Right kidney (tissue), 1 donor: ENCODE results near the gene MBP.

Experiments
- DNase-seq: peaks from one replicate; pipeline ENCODE4 v3.0.0-alpha.2; 2016

Gene MBP

DNA sequence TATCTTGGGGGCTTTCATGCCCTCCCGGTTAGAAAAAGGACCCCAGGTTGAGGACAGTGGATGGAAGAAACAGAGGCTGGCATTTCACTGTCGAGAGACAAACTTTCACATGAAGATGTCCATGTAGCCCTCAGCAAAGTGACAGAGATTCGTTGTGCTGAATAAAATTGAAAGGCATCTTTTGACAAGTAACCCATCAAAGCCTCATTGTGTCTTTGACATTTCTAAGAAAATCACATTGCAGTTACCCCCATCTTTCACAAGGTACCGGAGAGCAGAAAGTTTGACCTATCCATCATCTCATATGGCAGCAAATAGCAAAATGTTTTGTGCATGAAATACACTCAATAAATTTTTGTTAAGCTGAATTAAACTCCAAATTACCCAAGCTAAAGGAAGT lies 2.0 kb upstream of the MBP start:
- DNase-seq: no peak

DNA sequence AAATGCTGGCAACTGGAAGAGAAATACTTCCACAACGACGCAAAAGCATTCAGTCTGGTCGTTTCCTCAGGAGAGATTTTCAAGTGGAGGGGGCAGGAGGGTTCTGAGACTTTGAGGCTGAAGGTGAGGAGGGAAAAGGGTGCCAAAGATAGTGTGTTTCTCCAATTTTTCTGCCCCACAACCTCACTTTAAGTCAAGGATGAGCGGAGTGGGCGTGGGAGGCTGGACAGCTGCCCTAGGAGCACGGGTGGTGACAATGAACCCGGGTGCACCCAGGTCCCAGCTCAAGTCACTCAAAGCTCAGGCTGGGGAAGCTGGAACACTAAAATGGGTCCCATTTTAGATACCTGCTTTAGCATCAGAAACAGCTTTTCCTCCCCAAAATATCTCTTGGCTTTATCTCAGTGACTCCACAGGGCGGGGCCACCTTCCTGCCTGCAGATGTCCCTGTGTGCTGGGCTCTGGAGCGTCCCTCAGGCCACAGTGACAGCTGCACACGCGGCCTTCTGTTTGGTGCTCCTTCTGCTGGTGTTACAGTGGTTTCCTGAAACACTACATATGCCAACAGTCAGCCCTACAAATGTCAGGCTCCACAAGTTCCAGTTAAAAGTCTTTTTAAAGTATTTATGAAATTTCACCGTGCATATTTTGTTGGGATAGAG lies 1.4 kb upstream of the MBP start:
- no peak for DNase-seq

DNA sequence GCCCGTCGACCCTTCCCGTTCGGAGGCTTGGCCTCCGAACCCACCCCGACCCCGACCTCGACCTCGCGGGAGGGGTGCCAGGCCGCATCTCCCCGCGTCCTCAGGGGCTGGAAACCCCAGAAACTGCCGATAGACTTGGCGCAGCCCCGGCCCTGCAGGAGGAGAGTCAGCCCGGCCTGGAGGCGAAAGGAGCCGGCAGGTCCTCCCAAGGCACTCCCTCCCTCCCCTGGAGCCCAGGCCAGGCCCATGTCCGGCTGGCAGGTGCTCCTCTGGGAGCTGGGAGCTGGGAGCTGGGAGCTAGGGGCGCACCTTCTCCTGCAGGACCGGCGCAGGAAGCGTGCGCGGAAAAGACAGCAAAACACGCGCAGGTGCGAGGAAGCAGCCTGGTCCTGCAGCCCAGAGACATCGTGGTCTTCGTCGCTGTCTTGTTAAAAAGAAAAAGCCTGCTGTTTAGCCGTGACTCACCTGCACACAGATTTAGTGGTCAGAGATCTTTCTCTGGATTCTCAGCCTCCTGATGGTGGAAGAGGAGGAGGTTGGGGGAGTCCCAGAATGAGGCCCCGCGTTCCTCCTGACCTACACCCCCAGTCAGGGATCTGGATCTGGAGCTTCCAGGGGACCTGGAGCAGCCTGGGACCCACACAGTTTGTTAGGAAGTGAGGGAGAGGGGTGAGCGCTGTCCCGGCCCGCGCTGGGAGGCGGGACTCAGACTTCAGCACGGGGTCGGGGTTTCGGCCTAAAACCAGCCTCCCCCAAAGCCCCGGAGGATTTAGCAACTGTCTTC lies 660 bp upstream of the MBP start:
- DNase-seq: peak; percentile 69

GRCh38 chr18:77131652-77132368 lies 773 bp downstream of the MBP start:
- peak; percentile 73 for DNase-seq

DNA sequence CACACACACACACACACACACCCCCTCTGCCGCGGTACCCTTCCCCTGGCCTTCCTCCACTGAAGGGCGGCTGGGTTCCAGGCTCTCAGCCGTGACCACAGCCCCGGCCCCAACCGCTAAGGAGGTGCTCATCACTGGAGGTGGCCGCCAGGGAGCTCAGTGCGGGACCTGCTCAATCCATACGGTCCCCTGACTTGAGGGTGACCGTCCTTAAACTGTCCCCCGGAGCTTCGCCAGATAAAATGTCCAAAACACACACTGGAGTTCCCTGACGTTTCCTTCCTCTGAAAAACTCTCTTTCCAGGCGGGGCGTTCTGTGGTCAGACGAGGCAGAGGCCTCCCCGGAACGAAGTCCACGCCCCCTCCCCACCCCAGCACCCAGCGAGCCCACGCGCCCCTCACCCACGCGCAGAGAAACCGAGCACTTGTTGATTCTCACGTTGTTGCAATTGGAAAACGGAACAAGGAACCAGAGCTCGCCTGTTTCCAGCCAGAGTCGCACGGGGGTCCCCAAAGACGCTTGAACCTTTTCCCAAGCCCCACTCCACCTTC lies 1.4 kb downstream of the MBP start:
- no peak for DNase-seq

DNA sequence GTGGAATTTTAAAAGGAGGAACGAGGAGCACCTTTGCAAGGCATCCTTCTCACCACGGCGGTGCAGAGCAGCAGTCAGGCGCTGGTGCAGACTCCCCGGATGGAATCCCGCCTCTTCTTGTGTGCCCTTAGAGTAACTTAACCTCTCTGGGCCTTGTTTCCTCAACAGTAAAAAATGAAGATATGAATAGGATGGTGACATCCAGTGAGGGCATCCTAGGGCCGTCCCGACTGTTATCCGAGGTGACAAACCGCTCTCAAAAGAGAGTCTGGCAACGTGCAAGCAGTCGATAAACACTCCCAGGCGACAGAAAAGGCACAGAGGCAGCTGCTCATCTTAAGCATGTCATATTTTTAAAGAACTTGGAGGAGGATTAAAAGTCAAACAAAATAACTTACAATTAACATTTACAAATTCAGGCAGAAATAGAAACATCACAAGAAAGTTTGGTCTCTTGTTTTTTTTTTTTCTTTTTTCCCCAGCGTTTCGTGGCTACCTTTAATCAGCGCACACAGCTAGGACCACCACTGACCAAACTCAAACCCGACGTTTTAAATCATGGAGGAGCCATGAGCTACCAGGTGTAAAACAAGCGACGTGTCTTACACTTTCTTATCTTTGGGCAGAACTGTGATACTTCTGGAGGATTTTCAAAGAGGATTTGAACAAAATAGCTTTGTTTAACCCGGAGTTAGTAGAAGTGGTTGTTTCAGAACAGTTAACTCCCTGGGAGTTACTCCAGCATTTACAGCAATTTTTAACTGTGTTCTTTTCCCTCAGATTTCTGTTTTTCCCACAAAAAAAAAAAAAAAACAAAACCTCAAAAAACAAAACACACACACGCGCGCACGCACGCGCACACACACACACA lies 2.1 kb downstream of the MBP start:
- DNase-seq: no peak

- no peak for DNase-seq
Observed at GRCh38 chr18:77129150-77129551, 3.4 kb downstream of the MBP start.

DNA sequence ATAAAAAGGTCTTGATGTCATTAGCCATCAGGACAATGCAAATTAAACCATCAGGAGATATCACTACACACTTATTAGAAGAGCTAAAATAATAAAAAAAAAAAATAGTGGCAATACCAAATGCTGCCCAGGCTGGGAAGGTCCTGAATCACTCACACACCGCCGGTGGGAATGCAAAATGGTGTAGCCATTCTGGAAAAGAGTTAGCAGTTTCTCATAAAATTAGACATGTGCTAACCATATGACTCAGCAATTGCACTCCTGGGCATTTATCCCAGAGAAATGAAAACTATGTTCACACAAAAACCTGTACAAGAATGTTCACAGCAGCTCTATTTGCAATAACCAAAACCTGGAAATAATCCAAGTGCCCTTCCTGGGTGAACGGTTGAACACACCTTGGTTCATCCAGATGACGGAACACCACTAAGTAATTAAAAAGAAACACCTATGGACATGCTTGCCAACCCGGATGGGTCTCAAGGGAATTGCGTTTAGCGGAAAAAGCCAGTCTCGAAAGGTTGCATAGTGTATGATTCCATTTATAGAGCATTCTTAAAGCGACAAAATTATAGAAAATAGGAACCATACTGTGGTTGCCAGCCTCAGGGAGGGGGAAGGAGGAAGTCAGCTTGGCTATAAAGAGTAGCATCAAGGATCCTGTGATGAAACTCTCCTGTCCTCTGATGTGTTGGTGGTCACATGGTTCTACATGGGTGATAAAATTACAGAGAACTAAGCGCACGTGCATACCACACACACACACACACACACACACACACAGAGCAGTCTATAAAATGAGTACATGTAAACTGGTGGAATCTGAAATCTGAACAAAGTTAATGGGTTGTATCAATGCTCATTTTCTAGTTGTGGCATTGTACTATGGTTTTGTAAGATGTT lies 4.6 kb downstream of the MBP start:
- DNase-seq: no peak

DNA sequence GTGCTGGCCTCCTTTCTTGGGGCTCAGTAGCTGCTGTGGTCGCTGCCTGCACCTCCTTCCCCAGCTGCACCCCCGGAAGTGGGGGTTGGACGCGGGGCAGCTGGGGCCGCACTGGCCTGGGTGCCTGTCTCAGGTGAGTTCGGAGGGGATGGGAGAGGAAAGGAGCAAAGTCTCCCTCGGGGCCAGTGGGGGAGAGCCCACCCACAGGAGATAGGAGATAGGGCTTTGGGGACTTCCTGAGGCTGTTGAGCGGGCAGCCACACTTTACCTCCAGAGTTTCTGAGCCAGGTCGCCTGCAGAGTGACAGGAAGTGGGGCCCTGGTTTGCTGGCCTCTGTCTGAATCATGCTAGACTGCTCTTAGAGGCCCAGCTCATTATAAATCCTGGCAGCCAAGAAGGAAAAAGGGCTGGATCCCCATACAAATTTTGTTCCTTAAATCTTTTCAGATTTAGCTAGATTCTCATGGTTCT lies 8.1 kb downstream of the MBP start:
- DNase-seq: no peak

DNA sequence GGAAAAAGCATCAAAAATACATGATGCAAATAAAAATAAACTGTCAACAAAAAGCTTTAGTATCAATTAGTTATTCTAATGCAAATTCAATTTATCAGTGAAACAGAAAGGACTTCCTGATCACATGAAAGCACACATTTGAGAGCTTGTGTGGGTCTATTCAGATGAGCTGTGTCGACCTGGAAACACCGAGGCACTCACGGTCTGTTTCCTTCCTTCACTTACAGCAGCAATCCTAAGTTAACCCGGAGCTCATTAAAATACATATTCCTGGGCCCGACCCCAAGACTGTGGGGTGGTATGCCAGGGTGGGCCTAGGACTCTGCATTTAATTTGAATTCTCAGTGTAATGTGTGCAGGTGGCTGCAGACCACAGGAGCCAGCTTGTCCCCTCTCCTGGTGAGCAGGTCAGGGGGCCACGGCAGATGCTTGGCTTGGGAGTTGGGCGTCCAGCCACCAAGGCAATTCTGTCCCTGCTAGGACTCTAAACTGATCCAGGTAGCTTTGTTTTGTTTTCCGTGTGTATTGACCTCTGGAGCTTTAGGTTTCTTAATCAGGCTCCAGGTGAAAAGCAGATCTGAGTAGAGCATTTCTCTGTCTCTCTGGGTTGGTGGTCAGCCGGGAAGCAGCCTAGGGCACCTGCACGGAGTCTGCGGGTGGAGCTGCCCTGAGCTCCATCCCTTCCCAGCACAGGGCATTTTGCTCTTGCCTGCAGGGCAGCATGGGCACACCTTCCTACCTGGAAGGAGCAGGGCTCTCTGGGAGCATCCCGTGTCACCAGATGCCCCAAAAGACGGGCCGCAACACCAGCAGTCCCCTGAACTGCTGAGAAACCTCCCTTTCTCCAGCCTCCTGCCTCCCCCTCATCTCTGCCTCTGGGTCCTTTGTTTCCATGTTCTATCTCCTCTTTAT lies 9.0 kb downstream of the MBP start:
- DNase-seq: no peak

GRCh38 chr18:77121523-77121922 lies 11.1 kb downstream of the MBP start:
- no peak for DNase-seq

- DNase-seq: no peak
Observed at GRCh38 chr18:77119851-77120491, 12.6 kb downstream of the MBP start.

DNA sequence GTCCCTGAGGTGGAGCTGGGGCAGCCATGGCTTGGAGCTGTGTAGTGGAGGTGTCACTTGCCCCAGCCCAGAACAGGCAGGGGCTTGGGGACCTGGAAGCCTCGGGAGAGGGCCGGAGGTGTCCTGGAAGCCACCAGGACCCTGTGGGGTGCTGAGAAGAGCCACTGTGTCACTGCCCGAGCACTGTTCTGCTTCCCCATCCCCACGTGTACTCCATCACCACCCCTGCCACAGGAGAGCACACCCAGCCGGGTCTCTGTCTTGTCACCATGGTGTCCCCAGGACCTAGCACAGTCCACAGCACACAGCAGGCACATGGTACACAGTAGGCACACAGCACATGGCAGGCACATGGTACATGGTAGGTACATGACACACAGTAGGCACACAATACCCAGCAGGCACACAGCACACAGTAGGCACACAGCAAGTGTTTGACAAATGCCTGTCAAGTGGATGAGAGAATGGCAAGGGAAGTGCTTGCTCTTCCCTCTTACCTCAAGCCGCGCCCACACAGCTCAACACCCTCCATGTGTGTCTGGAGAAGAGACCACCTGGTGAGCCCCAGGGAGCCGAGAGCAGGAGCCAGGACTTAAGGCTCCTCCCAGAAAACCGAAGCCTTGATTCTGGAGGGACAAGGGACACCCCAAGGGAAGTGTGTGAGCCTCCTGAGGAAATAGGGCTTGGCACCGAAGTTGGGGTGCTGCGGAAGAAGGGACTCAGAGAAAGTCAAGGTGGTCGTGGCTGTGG lies 13.3 kb downstream of the MBP start:
- DNase-seq: no peak

DNA sequence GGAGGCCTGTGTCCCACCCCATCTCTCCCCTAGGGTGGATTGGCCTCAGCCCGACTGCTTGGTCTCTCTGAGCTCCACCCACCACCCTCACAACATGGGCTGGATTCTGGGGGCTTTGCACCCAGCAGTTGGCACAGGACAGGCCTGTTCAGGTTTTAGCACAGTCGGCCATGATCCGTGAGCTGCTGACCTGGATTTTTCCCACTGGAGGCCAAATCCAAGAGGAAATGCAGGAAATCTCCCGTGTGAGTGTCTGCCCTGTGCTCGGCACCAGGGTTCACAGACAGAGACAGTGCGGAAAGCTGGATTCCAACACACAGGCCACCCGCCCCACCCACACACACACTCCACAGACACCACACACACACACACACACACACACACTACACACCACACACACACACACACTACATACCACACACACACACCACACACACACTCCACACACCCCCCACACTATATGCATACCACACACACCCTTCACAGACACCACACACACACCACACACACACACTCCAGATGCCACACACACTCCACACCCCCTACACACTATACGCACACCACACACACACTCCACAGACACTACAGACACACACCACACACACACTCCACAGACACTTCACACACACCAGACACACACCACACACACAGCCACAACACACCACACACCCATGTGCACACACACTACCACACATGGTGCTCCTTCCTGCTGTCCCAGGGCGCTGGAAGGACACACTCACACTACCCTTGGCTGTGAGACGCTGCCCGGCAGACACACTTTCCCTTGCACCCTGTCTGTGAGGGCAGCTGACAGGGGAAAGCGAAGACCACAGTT lies 14.1 kb downstream of the MBP start:
- no peak for DNase-seq

DNA sequence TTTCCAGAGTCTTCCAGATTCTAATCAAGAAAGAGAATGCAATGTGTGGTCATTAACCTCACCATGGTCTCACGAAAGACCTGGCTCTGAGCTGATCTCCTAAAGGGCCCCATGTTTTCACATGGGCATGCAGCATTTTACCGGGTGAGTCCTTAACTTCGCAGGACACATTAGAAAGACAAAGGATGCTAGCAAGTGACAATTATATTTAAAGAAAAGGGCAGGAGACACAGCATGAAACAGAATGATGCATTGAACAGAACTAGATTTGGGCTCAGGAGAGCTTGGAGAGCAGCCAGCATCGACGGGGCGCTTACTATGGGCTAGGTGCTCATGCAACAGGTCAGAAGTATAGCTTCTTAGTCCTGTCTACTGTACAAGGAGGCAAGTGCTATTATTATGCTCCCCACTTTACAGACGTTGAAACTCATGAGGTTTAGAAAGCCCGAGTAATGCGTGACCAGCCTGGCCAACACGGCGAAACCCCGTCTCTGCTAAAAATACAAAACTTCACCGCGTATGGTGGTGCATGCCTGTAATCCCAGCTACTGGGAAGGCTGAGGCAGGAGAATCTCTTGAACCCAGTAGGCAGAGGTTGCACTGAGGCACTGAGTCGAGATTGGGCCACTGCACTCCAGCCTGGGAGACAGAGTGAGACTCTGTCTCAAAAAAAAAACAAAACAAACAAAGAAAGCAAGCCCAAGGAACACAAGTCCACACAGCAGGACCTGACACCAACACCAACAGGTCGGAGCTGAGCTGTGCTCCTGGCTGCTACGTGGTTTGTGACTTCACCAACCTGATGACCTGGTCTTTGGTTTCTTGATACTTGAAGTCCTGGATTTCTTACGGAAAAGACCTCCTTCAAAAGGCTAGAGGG lies 16.1 kb downstream of the MBP start:
- DNase-seq: no peak

DNA sequence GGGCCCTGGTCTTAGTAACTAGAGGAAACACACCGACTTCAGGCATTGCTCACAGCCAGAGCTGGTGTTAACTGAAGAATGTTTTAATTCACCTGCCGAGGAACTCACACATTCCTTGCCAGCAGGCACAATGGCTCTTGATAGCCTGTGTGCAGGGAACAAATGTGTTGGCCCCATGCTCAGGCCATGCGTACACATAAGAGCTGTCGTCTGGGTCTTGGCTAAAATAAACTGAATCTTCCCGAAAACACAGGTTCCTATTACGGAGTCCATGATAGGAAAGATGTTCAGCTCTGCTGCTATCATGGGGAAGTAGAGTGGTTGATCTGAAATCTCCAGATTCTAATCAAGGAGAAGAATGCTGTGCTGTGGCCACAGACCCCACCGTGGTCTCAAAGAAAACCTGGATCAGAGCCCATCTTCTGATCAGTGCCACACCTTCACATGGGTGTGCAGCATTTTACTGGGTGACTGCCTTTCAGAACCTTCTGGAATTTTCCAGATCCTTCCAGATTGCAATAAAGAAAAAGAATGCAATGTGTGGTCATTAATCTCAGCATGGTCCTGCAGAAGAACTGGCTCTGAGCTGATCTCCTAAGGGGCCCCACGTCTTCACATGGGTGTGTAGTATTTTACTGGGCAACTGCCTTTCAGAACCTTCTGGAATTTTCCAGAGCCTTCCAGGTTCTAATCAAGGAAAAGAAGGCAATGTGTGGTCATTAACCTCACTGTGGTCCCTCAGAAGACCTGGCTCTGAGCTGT lies 17.2 kb downstream of the MBP start:
- DNase-seq: no peak
